ENCODE results near the gene MYOD1.

The MYOD1 gene

DNA sequence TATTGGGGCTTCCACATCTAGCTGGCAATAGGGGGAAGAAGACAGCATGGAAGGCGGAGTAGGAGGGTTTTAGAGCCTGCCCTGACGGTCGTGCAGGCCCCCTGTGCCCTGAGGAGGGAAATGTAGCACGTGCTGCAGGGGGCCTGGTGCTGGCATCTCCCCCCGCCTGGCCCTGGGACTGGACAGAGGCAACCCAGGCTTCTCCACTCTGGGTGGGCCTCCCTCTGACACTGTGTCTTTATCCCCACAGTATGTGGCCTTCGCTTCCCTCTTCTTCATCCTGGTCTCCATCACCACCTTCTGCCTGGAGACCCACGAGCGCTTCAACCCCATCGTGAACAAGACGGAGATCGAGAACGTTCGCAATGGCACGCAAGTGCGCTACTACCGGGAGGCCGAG, 52.0 kb downstream of the MYOD1 start:
- DNase-seq (ENCODE audit: low spot score) = no peak
